ENCODE data around the gene REV1.
"Not testable (repeated sequence)": the region's sequence is repeated elsewhere in the genome, so short reads cannot be mapped to it uniquely, and the experiment has no call there.

Gene REV1

DNA sequence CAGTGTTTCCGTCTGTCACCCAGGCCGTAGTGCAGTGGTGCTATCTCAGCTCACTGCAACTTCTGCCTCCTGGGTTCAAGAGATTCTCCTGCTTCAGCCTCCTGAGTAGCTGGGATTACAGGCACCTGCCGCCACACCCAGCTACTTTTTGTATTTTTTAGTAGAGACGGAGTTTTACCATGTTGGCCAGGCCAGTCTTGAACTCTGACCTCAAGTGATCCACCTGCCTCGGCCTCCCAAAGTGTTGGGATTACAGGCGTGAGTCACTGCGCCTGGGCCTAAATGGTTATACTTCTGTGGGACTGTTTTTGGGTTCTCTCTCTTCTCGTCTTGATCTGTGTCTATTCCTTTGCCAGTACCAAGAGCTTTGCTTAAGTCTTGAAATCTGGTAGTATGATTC, 135.0 kb downstream of the REV1 start:
- DNase-seq (ENCODE audit: low read depth in 2 of 2, low spot score in 1 of 2), result not testable (repeated sequence)

DNA sequence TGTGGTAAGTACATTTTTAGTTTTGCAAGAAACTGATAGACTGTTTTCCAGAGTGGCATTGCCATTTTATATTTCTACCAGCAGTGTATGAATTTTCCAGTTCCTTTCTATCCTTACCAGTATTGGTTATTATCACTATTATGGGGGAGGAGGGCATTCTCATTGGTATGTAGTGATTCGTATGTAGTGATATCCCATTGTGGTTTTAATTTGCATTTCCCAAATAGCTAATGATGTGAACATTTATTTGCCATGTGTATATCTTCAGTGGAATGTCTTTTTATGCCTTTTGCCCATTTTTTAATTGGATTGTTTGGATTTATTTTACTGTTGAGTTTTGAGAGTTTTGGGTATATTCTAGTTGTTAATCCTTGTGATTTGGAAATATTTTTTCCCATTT, 135.7 kb downstream of the REV1 start:
- DNase-seq (ENCODE audit: low read depth in 2 of 2, low spot score in 1 of 2), result no peak

All from stimulated activated CD8-positive, alpha-beta memory T cell treated with anti-CD3 and anti-CD28 coated beads, Interleukin-4, amount 100 ng/mL, for 4 hours (primary cell).